Measurements from ENCODE around the gene GALNT2. TPM values are rescaled to one million over a fixed set of nuclear protein-coding genes. Genes with fewer than 3 reads are reported as not detected.

Gene GALNT2
- total and polyA plus RNA-seq, 2 of the 4 experiments (the other 2 are of a cell fraction) = 50.4 to 189 TPM

DNA sequence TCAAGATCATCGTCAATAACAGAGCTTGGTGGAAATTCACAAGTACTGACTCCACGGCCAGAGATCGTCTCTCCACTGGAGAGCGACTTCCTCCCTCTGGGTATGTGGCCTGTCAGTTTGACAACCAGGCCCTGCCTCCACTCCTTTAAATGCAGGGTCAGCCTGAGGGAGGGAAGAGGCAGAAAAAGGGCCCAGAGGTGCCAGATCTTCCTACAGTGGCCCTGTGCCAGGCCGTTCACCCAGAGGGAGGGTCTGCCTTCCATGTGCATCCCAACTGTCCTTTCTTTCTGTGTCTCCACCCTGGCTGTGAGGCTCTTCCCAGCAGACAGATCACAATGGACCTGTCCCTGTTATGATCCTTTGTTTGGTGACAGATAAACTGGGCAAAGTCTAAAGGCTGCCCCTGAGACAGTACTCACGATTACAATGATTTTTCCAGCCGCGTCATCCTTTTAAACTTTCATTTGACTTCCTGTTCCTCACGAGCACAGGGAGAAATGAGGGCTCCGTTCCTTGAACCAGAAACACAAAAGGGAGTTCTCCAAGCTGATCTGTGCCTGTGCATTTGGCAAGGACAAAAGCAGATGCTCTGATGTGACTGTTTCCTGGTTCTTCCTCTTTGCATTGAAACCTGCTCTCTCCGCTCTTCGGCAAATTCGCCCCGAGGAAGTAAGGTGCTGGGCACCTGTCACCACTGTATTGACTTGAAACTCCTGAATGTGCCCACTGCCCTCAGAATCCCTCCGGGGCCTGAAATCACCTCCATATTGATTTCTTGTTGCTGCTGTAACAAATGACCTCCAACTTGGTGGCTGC is 232.4 kb downstream of the GALNT2 start:
- POLR2A ChIA-PET (ENCODE audit: unreplicated experiment) = no interaction called here
- no peak overlapping the region for H2AK9ac ChIP-seq (replicated peaks; ENCODE audit: low read depth, low read length, poor library complexity)
- no peak overlapping the region for H2AK5ac ChIP-seq (ENCODE audit: low read depth, low read length)
- H2BK20ac ChIP-seq (ENCODE audit: low read depth, low read length) = no peak overlapping the region
- H3K4me3 ChIP-seq (ENCODE audit: insufficient read depth, low read depth, low read length) = no peak overlapping the region
- H4K5ac ChIP-seq (ENCODE audit: low read depth, low read length) = no peak overlapping the region
- 71% methylated on average over 11 of the region's 15 CpGs; no CpG with 5 or more reads in 1 of the 2 experiments for WGBS, 2 experiments (ENCODE audit: extremely low coverage in 2 of 2, insufficient read length in 1 of 2)
- no peaks in the 10 kb centered on the region for H3K9me1 ChIP-seq (ENCODE audit: insufficient read depth, low read length)
- H3K36me3 ChIP-seq (ENCODE audit: control insufficient read depth, insufficient read depth, low read length) = no peaks in the 10 kb centered on the region
- H3K9ac ChIP-seq (ENCODE audit: low read depth, low read length) = no peak overlapping the region
- H3K18ac ChIP-seq (ENCODE audit: low read depth, low read length) = no peak overlapping the region
- H3K79me1 ChIP-seq (ENCODE audit: low read depth in 1 of 2, low read length in 2 of 2) = no peaks in the 10 kb centered on the region
- H3K27me3 ChIP-seq (ENCODE audit: control insufficient read depth, insufficient read depth, low read length) = peaks cover 3% of the 10 kb centered on the region
- H3K23ac ChIP-seq (ENCODE audit: low read depth, low read length) = no peak overlapping the region
- no peak overlapping the region for H3K4ac ChIP-seq (ENCODE audit: low read depth, low read length)
- H2BK15ac ChIP-seq (ENCODE audit: low read depth, low read length) = no peak overlapping the region
- CTCF ChIA-PET = no interaction called here
- in situ Hi-C loops (cut with MboI; ENCODE audit: low sequenced_read_pairs) = loop anchor here (25.0 kb wide), 1 partner anchor 1037 kb away; the partner anchor contains the start of gene RAB4A
- no TSS peak for BruUV-seq (replicated peaks)
- H4K8ac ChIP-seq (ENCODE audit: low read depth in 2 of 2, low read length in 2 of 2) = no peak overlapping the region
- no peak overlapping the region for H2AFZ ChIP-seq (replicated peaks; ENCODE audit: low read length, poor library complexity)
- dilution Hi-C loops (cut with HindIII; ENCODE audit: low sequenced_read_pairs, unreplicated experiment) = no loop called here
- intact Hi-C loops (cut with micrococcal nuclease) = no loop called here
- H3K4me2 ChIP-seq (ENCODE audit: low read depth, low read length) = no peak overlapping the region
- no peaks in the 10 kb centered on the region for H3K9me3 ChIP-seq (ENCODE audit: control insufficient read depth, insufficient read depth, low read length)
- no peak overlapping the region for H2BK120ac ChIP-seq (ENCODE audit: low read depth, low read length)
- ATAC-seq (ENCODE audit: low read depth) = no peak
- H4K20me1 ChIP-seq (ENCODE audit: insufficient read depth, low read length) = no peaks in the 10 kb centered on the region
- H3K14ac ChIP-seq (replicated peaks; ENCODE audit: low read depth, low read length) = no peak overlapping the region
- no peaks in the 10 kb centered on the region for H3K4me1 ChIP-seq (ENCODE audit: control insufficient read depth, insufficient read depth, low read length)
- no peak overlapping the region for H3K27ac ChIP-seq (ENCODE audit: insufficient read depth, low read length)
- no peak overlapping the region for H4K91ac ChIP-seq (ENCODE audit: insufficient read depth, low read depth, low read length)
- TF ChIP-seq MAFK (IDR thresholded peaks at IDR 0.05; ENCODE audit: low read depth, low read length) (no peak), RCOR1 (IDR thresholded peaks at IDR 0.05; ENCODE audit: insufficient replicate concordance, low read length) (no peak), CHD1 (IDR thresholded peaks at IDR 0.05; ENCODE audit: low read depth, low read length) (no peak), POLR2A (IDR thresholded peaks at IDR 0.05; ENCODE audit: low read depth, low read length) (no peak)
- no peak overlapping the region for H2BK5ac ChIP-seq (ENCODE audit: low read depth, low read length, poor library complexity, severe bottlenecking)
- DNase-seq = no peak
- no peak overlapping the region for H3K56ac ChIP-seq (ENCODE audit: extremely low read depth, insufficient read depth, low read length)

Data from IMR-90 (cell line).